ENCODE results near the gene DCX.
"Not testable (repeated sequence)": the region's sequence is repeated elsewhere in the genome, so short reads cannot be mapped to it uniquely, and the experiment has no call there.

The DCX gene

GRCh38 chrX:111365770-111366325, 46.1 kb downstream of the DCX start:
- no peak for DNase-seq

- no peak for DNase-seq
Observed at GRCh38 chrX:111363741-111364140, 48.3 kb downstream of the DCX start.

GRCh38 chrX:111361751-111362150, 50.2 kb downstream of the DCX start:
- DNase-seq: no peak

- no peak for DNase-seq
Observed at GRCh38 chrX:111360839-111361238, 51.2 kb downstream of the DCX start.

- no peak for DNase-seq
Observed at GRCh38 chrX:111355523-111356115, 56.4 kb downstream of the DCX start.

- no peak for DNase-seq
Observed at GRCh38 chrX:111354496-111354895, 57.5 kb downstream of the DCX start.

- no peak for DNase-seq
Observed at GRCh38 chrX:111353793-111354192, 58.2 kb downstream of the DCX start.

- no peak for DNase-seq
Observed at GRCh38 chrX:111352424-111352823, 59.6 kb downstream of the DCX start.

GRCh38 chrX:111349934-111350333, 62.1 kb downstream of the DCX start:
- no peak for DNase-seq

- no peak for DNase-seq
Observed at GRCh38 chrX:111349101-111349500, 62.9 kb downstream of the DCX start.

GRCh38 chrX:111348429-111348828, 63.6 kb downstream of the DCX start:
- DNase-seq: no peak

GRCh38 chrX:111346150-111346549, 65.8 kb downstream of the DCX start:
- not testable (repeated sequence) for DNase-seq

- DNase-seq: no peak
Observed at GRCh38 chrX:111340054-111340453, 71.9 kb downstream of the DCX start.

- DNase-seq: no peak
Observed at GRCh38 chrX:111339212-111339611, 72.8 kb downstream of the DCX start.

GRCh38 chrX:111338095-111338698, 73.8 kb downstream of the DCX start:
- DNase-seq: no peak

GRCh38 chrX:111337067-111337637, 74.8 kb downstream of the DCX start:
- no peak for DNase-seq

- no peak for DNase-seq
Observed at GRCh38 chrX:111336141-111336540, 75.9 kb downstream of the DCX start.

GRCh38 chrX:111329370-111329769, 82.6 kb downstream of the DCX start:
- no peak for DNase-seq

- DNase-seq: no peak
Observed at GRCh38 chrX:111328858-111329257, 83.1 kb downstream of the DCX start.

- DNase-seq: no peak
Observed at GRCh38 chrX:111322231-111322855, 89.6 kb downstream of the DCX start.

- no peak for DNase-seq
Observed at GRCh38 chrX:111319451-111319850, 92.5 kb downstream of the DCX start.

- DNase-seq: no peak
Observed at GRCh38 chrX:111318901-111319300, 93.1 kb downstream of the DCX start.

GRCh38 chrX:111309083-111309482, 102.9 kb downstream of the DCX start:
- DNase-seq: no peak

GRCh38 chrX:111308039-111308438, 104.0 kb downstream of the DCX start:
- no peak for DNase-seq

All from stimulated activated CD4-positive, alpha-beta T cell treated with anti-CD3 and anti-CD28 coated beads, Interleukin-1b, Interleukin-23, amount 100 ng/mL, for 48 hours (primary cell).